ENCODE measurements around the gene HHEX.
"Not testable (repeated sequence)": the region's sequence is repeated elsewhere in the genome, so short reads cannot be mapped to it uniquely, and the experiment has no call there.

Gene HHEX

GRCh38 chr10:92740762-92741161, 51.0 kb downstream of the HHEX start:
- no peak for DNase-seq

DNA sequence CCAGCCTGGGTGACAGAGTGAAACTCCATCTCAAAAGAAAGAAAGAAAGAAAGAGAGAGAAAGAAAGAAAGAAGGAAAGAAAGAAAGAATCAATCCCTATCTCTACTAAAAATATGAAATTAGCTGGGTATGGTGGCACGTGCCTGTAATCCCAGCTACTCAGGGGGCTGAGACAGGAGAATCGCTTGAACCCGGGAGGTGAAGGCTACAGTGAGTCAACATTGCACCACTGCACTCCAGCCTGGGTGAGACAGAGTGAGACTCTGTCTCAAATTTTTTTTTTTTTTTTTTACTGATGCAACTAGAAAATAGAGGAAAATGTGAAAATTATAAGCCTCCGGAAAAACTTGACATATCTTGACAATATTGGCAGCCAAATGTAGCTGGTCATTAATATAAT, 52.0 kb downstream of the HHEX start:
- not testable (repeated sequence) for DNase-seq

DNA sequence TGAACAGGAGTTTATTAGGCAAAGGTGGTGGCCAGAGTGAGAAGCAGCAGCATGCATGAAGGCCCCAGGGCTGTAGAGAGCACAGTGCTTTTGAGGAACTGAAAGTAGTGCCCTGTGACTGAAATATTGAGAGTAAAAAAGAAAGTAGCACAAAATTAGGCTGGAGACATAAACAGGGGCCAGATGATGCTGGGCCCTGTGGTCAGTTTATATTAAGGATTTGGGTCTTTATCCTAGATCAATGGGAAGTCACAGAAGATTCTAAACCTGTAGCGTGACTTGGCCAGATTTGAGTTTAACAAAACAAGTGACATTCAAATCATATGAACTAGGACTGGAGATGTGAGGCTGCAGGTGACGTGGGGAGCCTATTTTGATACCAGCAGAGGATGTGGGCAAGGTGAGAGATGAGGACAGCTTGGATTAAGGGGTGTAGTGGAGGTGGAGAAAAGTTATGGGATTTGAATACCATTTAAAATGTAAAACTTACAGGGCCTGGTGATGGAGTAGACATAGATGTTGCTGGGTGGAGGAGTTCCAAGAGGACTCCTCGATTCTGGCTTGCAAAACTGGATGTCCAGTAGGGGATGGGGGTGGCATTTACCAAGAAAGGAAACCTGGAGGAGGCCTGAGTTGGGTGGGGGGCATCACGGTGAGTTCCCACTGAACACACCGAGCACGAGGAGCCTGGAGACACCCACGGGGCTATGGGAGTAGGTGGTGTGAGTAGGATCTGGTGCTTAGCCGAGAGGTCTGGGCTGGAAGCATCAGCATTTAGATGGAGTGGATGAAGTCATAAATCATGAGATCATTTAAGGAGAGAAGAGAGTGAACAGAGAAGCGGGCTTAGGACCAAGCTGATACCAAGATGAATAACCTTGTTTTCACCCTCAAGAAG, 52.8 kb downstream of the HHEX start:
- DNase-seq, result no peak

Measured in NCI-H1436 (cell line).